Chondrocyte (in vitro differentiated cells): ENCODE data around the gene BEND6. TPM values are rescaled to one million over a fixed set of nuclear protein-coding genes. Genes with fewer than 3 reads are reported as not detected.
A peak's percentile ranks its signal among the peaks of the same experiment; 100 is the strongest.

ENCODE experiments used
- DNase-seq: peaks from one replicate; pipeline ENCODE4 v3.0.0; 2021; ENCODE audit warnings: mixed read lengths, low spot score
- H3K27ac Mint-ChIP-seq: one replicate; pipeline ENCODE4 v1.8.0; 2021; ENCODE audit warnings: mild to moderate bottlenecking, moderate library complexity, mixed read lengths; ENCODE audit not compliant: unreplicated experiment
- H3K27me3 Mint-ChIP-seq: 2 replicates; pipeline ENCODE4 v1.8.0; 2021; ENCODE audit warnings: low read depth, mixed read lengths
- H3K36me3 Mint-ChIP-seq: 2 replicates; pipeline ENCODE4 v1.8.0; 2021; ENCODE audit warnings: low read depth, mixed read lengths
- H3K4me1 Mint-ChIP-seq: 2 replicates; pipeline ENCODE4 v1.8.0; 2021; ENCODE audit warnings: low read depth, mild to moderate bottlenecking, mixed read lengths
- H3K4me3 Mint-ChIP-seq: one replicate; pipeline ENCODE4 v1.8.0; 2021; ENCODE audit warnings: mild to moderate bottlenecking, moderate library complexity, mixed read lengths; ENCODE audit not compliant: unreplicated experiment
- H3K9me3 Mint-ChIP-seq: 2 replicates; pipeline ENCODE4 v1.8.0; 2021; ENCODE audit warnings: low read depth, mixed read lengths
- CTCF ChIP-seq: fragments of 200-600 bp; sonication (generic); IDR thresholded peaks from 2 replicates; pipeline ENCODE4 v1.5.0; 2021; ENCODE audit warnings: antibody characterized with exemption, mild to moderate bottlenecking, moderate library complexity
- total RNA-seq: library from RNA; stranded (reverse); gene quantifications from 3 replicates; pipeline ENCODE4 v1.2.1, GENCODE V29; 2021

Gene BEND6
- total RNA-seq, 1 donor from 2014 or later, result 8.9 TPM

DNA sequence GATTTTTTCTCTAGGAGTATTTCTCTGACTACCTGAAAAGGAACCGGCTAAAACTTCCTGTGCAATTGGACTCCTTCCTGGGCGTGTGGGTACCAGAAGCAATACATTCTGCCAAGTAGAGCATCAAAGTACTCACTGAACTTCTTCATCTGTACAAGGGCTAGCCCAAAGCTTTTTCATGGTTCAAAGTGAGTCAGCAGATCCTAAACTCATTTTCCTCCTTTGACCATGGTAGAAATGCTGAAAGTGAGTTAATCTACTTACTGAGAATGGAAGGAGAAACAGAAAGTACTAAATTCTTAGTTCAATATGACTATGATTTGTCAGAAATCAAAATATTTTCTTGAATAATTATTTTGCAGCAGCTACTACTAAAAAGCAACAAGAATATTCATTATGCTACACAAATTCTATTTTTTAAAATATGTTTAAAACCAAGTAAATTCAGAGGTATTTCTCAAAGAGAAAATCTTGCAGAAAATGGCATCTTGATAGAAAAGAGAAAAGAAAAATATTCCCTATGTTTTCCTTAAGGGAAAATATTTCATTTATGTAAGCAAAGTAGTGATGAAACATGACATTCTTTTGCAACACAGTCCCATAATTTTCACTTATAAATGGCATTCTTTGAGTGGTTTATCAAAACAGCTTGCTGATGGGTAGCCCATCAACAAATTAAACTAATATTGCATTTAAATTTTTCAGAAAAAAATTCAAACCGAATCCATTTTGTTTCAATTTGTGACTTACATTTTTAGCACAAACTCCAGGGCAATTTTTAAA lies 3.7 kb upstream of the BEND6 start:
- H3K4me3 Mint-ChIP-seq, result no peak overlapping the region

DNA sequence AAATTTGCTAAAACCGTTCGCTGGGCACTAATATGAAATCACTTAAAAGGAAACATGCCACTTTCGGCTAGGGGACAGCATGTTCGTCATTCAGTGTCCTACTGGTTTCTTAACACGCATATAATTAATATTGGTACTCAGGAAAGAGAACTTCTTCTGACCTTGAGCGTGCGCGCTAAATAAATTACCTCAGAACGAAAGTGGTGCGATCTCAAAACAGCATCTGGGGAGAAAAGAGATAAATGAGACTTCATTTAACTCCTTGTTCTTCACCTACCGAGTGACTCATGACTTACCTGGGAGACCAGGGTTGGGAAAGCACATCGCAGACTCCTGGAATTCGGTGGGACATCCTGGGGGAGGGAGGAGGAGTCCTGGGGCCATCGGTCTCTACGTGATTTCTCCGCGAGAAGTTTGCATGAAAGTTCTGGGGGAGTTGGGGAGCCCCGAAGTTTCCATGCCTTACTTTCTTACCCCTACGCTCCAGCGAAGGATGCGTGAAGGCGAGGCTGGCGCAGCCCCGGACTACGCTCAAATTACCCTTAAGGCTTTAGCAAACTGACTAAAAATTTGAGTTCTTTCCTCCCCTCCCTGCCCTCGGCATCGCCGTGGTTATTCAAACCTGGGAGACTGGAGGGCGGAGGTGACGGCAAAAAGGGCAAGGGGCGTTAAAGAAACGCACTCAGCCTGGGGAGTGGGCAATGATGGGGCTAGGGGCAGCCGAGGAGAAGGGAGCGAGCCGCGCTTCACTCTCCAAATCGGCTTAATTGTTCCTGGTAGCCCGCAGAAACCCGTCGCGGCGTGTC lies 1.1 kb upstream of the BEND6 start:
- Mint-ChIP-seq H3K27me3 (no peaks in the 10 kb centered on the region), H3K36me3 (peaks cover 3% of the 10 kb centered on the region), H3K27ac (peak overlapping the region; percentile 97), H3K4me1 (peaks cover 43% of the 10 kb centered on the region), H3K9me3 (no peaks in the 10 kb centered on the region), H3K4me3 (peak overlapping the region; percentile 98)
- no peak for DNase-seq
- TF ChIP-seq CTCF, result no peak

More for the DNA sequence above, 3.7 kb upstream of the BEND6 start:
- Mint-ChIP-seq H3K36me3 (peaks cover 3% of the 10 kb centered on the region), H3K27me3 (no peaks in the 10 kb centered on the region), H3K27ac (peak overlapping the region; percentile 59), H3K9me3 (no peaks in the 10 kb centered on the region), H3K4me1 (peaks cover 33% of the 10 kb centered on the region)
- no peak for DNase-seq
- TF ChIP-seq CTCF, result no peak

GRCh38 chr6:56955171-56956155 lies 556 bp downstream of the BEND6 start:
- no peaks in the 10 kb centered on the region for H3K36me3 Mint-ChIP-seq
- H3K9me3 Mint-ChIP-seq, result no peaks in the 10 kb centered on the region
- H3K4me1 Mint-ChIP-seq, result peaks cover 49% of the 10 kb centered on the region
- peak; percentile 94 for DNase-seq
- peak overlapping the region; percentile 82 for H3K4me3 Mint-ChIP-seq
- peak; percentile 92 for TF ChIP-seq CTCF
- H3K27me3 Mint-ChIP-seq, result no peaks in the 10 kb centered on the region
- H3K27ac Mint-ChIP-seq, result peak overlapping the region; percentile 91

GRCh38 chr6:56956491-56956890 lies 1.6 kb downstream of the BEND6 start:
- Mint-ChIP-seq H3K27ac (no peak overlapping the region), H3K4me1 (peaks cover 45% of the 10 kb centered on the region), H3K27me3 (no peaks in the 10 kb centered on the region), H3K36me3 (no peaks in the 10 kb centered on the region), H3K4me3 (no peak overlapping the region), H3K9me3 (no peaks in the 10 kb centered on the region)
- TF ChIP-seq CTCF, result no peak
- DNase-seq, result no peak
